ENCODE data around the gene UBIAD1. TPM values are rescaled to one million over a fixed set of nuclear protein-coding genes. Genes with fewer than 3 reads are reported as not detected.
A peak's percentile ranks its signal among the peaks of the same experiment; 100 is the strongest.

Gene UBIAD1
- total RNA-seq, 1 donor from 2014 or later, result 14.6 TPM

GRCh38 chr1:11281518-11282331, 8.7 kb downstream of the UBIAD1 start:
- Mint-ChIP-seq H3K27ac (peak overlapping the region; percentile 33), H3K27me3 (ENCODE audit: low read depth) (no peaks in the 10 kb centered on the region), H3K9me3 (no peaks in the 10 kb centered on the region), H3K4me3 (no peak overlapping the region), H3K36me3 (peaks cover 16% of the 10 kb centered on the region), H3K4me1 (peaks cover 7% of the 10 kb centered on the region)
- TF ChIP-seq, protein P1, sequence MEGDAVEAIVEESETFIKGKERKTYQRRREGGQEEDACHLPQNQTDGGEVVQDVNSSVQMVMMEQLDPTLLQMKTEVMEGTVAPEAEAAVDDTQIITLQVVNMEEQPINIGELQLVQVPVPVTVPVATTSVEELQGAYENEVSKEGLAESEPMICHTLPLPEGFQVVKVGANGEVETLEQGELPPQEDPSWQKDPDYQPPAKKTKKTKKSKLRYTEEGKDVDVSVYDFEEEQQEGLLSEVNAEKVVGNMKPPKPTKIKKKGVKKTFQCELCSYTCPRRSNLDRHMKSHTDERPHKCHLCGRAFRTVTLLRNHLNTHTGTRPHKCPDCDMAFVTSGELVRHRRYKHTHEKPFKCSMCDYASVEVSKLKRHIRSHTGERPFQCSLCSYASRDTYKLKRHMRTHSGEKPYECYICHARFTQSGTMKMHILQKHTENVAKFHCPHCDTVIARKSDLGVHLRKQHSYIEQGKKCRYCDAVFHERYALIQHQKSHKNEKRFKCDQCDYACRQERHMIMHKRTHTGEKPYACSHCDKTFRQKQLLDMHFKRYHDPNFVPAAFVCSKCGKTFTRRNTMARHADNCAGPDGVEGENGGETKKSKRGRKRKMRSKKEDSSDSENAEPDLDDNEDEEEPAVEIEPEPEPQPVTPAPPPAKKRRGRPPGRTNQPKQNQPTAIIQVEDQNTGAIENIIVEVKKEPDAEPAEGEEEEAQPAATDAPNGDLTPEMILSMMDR (IDR thresholded peaks at IDR 0.05; ENCODE audit: unreplicated experiment), result no peak
- no peak for DNase-seq (ENCODE audit: low spot score in 2 of 2, unreplicated experiment in 2 of 2)

DNA sequence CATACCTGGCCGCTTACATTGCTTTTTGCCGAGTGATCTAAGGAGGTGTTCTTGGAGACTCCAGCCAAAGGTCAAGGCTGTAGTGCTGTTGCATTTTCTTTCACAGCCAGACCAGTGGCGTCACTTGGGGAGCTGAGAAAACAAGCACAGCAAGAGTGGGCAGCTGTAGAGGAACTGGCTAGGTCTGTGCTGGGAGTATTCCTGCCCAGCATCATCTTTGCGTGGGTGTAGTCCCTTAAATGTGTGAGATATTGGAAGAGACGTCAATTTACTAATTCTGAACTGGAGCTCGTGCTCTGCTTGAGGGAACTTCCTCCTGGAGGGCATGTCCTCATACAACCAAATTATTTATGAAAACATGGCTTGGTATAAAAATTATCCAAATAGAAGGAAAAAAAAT, 10.2 kb downstream of the UBIAD1 start:
- peaks cover 16% of the 10 kb centered on the region for H3K36me3 Mint-ChIP-seq
- DNase-seq (ENCODE audit: low spot score in 2 of 2, unreplicated experiment in 2 of 2), result no peak
- H3K9me3 Mint-ChIP-seq, result no peaks in the 10 kb centered on the region
- TF ChIP-seq, protein P1 (IDR thresholded peaks at IDR 0.05; ENCODE audit: unreplicated experiment), result no peak
- no peak overlapping the region for H3K27ac Mint-ChIP-seq
- no peak overlapping the region for H3K4me3 Mint-ChIP-seq
- H3K4me1 Mint-ChIP-seq, result peaks cover 7% of the 10 kb centered on the region
- no peaks in the 10 kb centered on the region for H3K27me3 Mint-ChIP-seq (ENCODE audit: low read depth)

DNA sequence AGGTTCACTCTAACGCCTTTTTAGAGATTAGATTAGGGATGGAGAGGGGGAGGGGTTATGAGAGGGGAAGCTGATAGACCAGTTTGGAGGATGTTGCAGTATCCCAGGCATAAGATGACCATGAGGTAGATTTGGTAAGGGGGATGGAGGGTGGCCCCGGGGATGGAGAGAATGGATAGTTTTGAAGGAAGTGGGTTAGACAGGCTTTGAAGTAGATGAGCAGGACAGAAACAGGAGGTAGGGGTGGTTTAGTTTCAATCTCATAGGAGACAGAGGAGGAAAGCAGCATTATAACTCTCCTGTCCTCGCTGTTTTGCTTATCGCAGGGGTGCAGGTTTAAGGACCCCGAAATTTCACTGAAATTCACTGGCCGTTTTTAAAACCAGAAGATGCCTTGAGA, 11.8 kb downstream of the UBIAD1 start:
- Mint-ChIP-seq H3K4me1 (peaks cover 7% of the 10 kb centered on the region), H3K36me3 (peaks cover 16% of the 10 kb centered on the region), H3K9me3 (no peaks in the 10 kb centered on the region), H3K4me3 (no peak overlapping the region), H3K27me3 (ENCODE audit: low read depth) (no peaks in the 10 kb centered on the region), H3K27ac (no peak overlapping the region)
- TF ChIP-seq, protein P1 (IDR thresholded peaks at IDR 0.05; ENCODE audit: unreplicated experiment), result no peak
- no peak for DNase-seq (ENCODE audit: low spot score in 2 of 2, unreplicated experiment in 2 of 2)

- Mint-ChIP-seq H3K27ac (no peak overlapping the region), H3K27me3 (ENCODE audit: low read depth) (no peaks in the 10 kb centered on the region), H3K4me1 (peaks cover 7% of the 10 kb centered on the region)
These were observed 13.1 kb downstream of the UBIAD1 start for GRCh38 chr1:11285883-11286734.

GRCh38 chr1:11286735-11287410, 13.9 kb downstream of the UBIAD1 start:
- no peaks in the 10 kb centered on the region for H3K27me3 Mint-ChIP-seq (ENCODE audit: low read depth)
- no peak for DNase-seq (ENCODE audit: low spot score in 2 of 2, unreplicated experiment in 2 of 2)
- peaks cover 17% of the 10 kb centered on the region for H3K36me3 Mint-ChIP-seq
- TF ChIP-seq, protein P1 (IDR thresholded peaks at IDR 0.05; ENCODE audit: unreplicated experiment), result peak; percentile 1
- H3K27ac Mint-ChIP-seq, result no peak overlapping the region
- no peaks in the 10 kb centered on the region for H3K9me3 Mint-ChIP-seq
- H3K4me3 Mint-ChIP-seq, result no peak overlapping the region
- peaks cover 3% of the 10 kb centered on the region for H3K4me1 Mint-ChIP-seq

More at GRCh38 chr1:11285883-11286734, 13.1 kb downstream of the UBIAD1 start:
- Mint-ChIP-seq H3K9me3 (no peaks in the 10 kb centered on the region), H3K4me3 (no peak overlapping the region), H3K36me3 (peaks cover 19% of the 10 kb centered on the region)
- no peak for DNase-seq (ENCODE audit: low spot score in 2 of 2, unreplicated experiment in 2 of 2)
- TF ChIP-seq, protein P1 (IDR thresholded peaks at IDR 0.05; ENCODE audit: unreplicated experiment), result peak; percentile 25

Measured in mesothelial cell of epicardium (in vitro differentiated cells).